DMS114 treated with DMSO at 0.1 percent for 48 hours (cell line): ENCODE data around the gene LRRC75A.

Experiments used
- DNase-seq: peaks from one replicate; lab custom pipeline; 2025; ENCODE audit not compliant: unreplicated experiment; lab: John Stamatoyannopoulos, UW

LRRC75A gene

GRCh38 chr17:16493531-16494046 lies 1.6 kb upstream of the LRRC75A start:
- DNase-seq = no peak

DNA sequence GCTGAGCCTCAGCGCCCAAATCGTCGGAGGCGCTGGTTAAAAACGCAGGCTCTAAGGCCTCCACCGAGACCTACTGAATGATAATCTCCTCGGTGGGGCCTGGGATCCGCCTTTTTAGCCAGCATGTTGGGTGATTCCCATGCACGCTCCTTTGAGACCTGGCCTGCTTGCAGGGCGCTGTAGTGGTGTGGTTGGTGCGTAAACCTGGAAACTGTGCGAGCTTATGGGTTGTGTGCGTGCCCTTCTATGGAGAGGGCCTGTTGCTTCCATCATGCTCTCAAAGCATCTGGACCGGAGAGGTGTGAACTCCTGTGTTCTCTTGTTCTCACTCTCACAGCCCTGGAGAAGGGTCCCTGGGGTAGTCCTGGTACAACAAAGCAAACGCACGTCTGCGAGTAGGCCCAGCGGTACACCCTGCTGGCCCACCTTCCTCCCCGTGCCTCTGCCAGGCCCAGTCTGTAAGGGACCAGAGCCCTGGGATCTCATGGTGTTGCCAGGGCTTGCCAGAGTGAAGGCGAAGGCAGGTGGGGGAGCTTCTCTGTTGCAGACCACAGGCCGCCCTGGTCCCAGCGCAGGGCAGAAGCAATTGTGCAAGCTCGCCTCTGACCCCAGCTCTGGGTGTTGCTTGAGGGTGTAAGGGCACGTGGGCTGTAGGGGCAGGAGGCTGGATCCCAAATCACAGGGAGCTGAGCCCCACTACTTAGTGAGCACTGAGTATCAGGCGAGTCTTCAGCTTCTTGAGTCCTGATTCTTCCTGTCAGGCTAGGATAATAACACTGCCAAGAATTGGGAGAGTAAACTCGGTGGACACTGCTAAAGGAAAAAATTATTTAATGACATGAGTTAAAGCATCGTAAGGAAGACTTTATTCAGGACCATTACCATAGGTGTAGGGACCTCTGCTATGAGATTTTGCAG lies 879 bp upstream of the LRRC75A start:
- no peak for DNase-seq

DNA sequence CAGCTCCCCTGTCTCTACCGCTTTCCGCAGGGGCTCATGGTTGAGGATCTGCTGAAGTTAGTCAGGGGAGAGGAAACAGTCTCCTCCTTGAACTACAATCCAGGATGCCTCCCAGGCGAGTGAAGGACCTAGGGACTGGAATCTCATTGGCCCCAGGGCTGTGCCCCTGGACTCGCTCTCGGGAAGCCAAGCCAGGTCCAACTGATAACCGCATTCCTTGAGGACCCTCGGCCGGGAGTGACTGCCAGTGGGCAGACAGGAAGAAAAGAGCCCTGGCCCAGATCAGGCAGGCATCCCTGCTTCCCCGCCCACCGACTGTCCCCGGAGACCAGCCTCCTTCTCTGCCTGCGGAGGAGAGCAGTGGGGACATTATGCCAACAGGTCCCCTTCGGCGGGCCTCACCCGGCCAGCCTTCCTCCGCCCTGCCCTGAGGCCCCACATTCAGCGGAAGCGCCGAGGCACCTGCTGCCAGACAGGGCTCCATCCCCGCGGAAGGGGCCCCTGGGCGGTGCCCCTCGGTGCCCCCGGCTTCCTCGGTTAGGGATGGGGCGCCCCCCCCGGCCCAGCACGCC lies 776 bp downstream of the LRRC75A start:
- no peak for DNase-seq

DNA sequence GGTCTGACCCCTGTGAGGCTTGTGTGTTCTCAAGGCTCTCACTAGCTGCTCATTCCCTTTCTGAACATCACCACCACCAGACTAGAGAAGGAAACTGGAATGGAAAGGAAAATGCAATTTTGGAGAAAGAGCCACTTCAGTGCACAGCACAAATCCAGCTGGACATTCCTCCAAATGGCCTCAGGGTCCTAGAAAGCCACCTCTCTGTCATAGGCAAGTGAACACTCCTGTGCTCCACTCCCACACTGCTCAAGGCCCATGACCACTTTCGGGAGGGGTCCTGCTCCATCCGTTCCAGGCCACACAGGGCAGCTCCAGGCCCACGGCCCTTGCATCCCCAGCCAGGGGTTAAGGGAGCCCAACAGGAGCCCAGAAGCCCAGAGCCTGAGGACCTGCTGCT lies 2.6 kb downstream of the LRRC75A start:
- DNase-seq = no peak

- DNase-seq = no peak
Measured at GRCh38 chr17:16488968-16489337, 3.0 kb downstream of the LRRC75A start.

DNA sequence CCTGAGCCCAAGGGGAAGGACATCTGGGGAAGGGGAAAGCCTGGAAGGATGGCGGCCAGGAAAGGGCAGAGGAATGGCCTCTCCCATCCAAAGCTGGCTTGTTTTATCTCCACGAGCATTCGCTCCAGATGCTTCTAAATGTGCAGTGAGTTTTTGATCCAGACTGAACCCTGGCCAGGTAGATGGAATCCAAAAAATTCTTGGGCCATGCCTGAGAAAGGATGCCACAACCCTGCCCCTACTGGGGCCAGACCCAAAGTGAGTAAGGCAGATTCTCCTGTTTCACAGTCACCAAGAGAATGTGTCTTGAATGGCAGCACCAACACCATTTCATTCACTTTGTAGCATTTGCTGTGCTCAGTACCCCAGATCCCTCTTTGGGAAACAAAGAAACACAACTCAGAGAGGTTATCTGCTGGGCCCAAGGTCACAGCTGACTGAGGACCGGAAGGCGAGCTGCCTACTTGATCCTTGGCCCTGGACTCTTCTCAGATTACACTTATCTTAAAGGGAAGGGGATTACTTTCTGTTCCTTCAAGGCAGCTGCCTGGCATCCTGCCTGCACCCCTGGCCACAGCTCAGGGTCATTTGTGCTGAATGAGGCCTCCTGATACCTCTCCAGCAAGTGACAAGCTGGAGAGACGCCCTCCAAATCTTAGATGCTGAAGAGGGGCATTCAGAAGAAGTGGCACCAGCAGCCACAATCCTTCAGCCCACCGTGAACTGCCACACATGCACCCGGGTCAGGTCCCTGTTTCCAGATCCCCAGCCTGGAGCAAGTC lies 3.6 kb downstream of the LRRC75A start:
- DNase-seq = no peak

GRCh38 chr17:16486373-16487250 lies 5.4 kb downstream of the LRRC75A start:
- no peak for DNase-seq

- no peak for DNase-seq
Measured at GRCh38 chr17:16484445-16485175, 7.4 kb downstream of the LRRC75A start.

GRCh38 chr17:16483021-16483645 lies 8.9 kb downstream of the LRRC75A start:
- no peak for DNase-seq

DNA sequence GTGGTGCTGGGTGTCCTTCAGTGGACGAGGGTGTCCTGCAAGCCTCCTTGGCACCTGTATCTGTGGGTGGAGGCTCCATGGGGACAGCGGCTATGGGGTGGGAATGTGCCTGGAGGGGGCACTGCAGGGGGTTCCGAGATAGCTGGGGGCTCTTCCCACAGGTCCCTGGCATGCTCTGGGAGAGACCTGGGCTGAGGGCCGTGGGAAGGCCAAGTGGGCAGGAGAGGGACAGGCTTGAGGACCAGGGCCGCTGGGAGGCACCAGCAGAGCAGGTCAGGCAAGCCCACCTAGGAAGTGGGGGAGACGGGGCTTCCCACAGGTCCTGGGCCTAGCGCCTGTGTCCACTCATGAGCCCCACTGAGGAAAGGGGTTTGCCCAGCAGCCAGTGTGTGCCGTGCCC lies 9.7 kb downstream of the LRRC75A start:
- DNase-seq = no peak

DNA sequence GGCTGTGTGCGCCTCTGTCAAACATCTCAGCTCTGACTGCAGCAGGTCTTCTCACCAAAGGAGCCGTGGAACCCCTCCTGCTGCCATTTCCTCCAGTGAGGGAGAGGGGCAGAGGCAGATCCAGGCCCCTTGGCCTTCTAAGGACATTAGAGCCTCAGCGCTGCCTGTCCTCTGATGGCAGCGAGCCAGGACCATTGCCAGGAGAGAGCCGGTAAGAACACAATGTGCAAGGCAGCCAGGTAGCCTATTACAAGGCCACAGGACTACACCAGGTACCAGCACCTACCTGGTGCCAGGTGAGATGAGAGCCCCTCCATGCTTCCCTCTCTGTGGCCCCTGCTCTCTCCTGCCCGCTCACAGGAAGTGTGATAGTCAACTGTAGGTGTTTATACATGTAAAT lies 11.0 kb downstream of the LRRC75A start:
- no peak for DNase-seq

GRCh38 chr17:16479264-16479663 lies 12.7 kb downstream of the LRRC75A start:
- no peak for DNase-seq

DNA sequence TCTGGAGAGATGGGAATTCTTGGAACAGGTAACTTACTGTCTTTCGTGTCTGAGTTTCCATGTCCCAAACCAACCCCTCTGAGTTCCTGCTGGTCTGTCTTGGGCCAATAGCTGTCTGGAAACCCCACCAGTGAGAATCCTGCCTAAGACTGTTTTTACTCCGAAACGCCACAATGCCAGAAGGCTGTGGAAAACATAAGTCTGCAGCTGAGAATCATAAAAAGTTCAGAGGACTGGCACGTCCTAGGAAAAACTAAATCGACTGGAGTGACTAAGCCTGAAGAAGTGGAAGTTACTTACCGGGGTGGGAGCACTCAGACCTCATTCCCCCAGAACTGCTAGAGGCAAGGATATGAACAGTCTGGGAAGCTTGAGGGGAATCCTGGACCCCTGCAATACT lies 13.3 kb downstream of the LRRC75A start:
- DNase-seq = no peak

DNA sequence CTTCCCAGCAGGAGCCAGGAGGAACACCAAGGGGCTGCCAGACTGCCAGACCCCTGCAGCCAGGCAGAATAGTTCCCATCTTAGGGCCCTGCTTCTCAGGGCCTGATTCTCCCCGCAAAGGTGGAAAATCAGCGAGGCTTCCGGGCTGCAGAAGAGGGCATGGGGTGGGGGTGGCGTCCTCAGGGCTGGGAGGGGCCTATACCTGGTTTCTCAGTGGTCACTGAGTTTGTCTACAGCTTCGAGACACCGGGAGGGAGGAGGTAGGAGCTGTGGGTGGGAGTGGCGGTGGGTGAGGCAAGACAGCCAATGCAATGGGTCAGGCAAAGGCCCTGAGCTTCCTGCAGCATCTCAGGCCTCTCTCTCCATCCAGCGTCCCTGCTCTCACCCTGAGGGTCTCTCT lies 14.3 kb downstream of the LRRC75A start:
- no peak for DNase-seq

DNA sequence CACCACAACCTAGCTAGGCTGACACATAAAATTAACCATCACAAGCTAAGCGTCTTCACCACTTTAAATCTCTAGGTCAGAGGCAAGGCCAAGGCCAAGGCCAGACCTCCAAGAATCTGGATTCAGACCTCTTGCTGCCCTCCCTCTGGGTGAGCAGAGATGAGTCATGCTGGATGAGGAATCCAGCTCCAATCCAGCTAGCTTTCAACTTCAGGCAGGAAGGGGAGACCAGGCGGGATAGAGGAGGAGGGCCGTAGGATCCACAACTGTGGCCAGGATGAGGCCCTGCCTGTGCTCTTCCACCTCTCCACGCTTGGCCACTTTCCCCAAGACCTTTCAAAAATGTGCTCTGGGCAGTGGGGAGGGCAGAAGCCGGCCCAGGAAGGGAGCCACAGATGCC lies 14.7 kb downstream of the LRRC75A start:
- DNase-seq = no peak

GRCh38 chr17:16475179-16475704 lies 16.8 kb downstream of the LRRC75A start:
- DNase-seq = no peak

GRCh38 chr17:16474012-16474725 lies 17.8 kb downstream of the LRRC75A start:
- DNase-seq = no peak
